Testis (tissue), 3 donors: ENCODE measurements around the gene EME1. TPM values are rescaled to one million over a fixed set of nuclear protein-coding genes. Genes with fewer than 3 reads are reported as not detected.

Experiments
- DNase-seq: peaks from one replicate; pipeline ENCODE4 v3.0.0-alpha.2; 2019
- H3K27ac ChIP-seq, 2 donors: fragments of 200-600 bp; sonication (generic); one replicate each; pipeline ENCODE4 v1.5.1; 2019
- H3K27me3 ChIP-seq: fragments of 200-600 bp; sonication (generic); one replicate; pipeline ENCODE4 v1.5.1; 2019
- H3K36me3 ChIP-seq: fragments of 200-600 bp; sonication (generic); one replicate; pipeline ENCODE4 v1.5.1; 2017; ENCODE audit warnings: low read depth; ENCODE audit errors: missing control alignments
- H3K4me1 ChIP-seq: fragments of 200-600 bp; sonication (generic); one replicate; pipeline ENCODE4 v1.5.1; 2019
- H3K4me3 ChIP-seq, 2 donors: fragments of 200-600 bp; sonication (generic); one replicate each; pipeline ENCODE4 v1.5.1; 2017 to 2019
- H3K9me3 ChIP-seq: fragments of 200-600 bp; sonication (generic); one replicate; pipeline ENCODE4 v1.5.1; 2017
- POLR2A ChIP-seq: fragments of 450-650 bp; IDR thresholded peaks from one replicate; pipeline ENCODE4 v1.6.1; 2017; ENCODE audit warnings: antibody characterized with exemption, mild to moderate bottlenecking, moderate library complexity
- WGBS, 2 donors: methylation state at CpG; one replicate each; pipeline ENCODE4 v1.1.5; 2018; 5-methylcytosine and 5-hydroxymethylcytosine counted together
- intact Hi-C: fragments of 100-400 bp; cut with DNase I; formaldehyde crosslinking; loops from one replicate; pipeline ENCODE4 v1.15.1; 2023; ENCODE audit warnings: low total_unique reads
- polyA plus RNA-seq: library from polyadenylated mRNA; stranded (reverse); fragments of 350-450 nt; fragmentation: Illumina TruSeq; extraction: RNeasy Lipid Tissue Mini Kit (QIAGEN cat#74804); gene quantifications from one replicate; pipeline ENCODE4 v1.2.3, GENCODE V29; 2014; ENCODE audit warnings: low read depth, low replicate concordance; ENCODE audit not compliant: insufficient read depth
- total RNA-seq, 2 donors: library from RNA; depleted of rRNA; stranded (reverse); fragments of >200 nt; gene quantifications; one replicate each; pipeline ENCODE4 v1.2.3, GENCODE V29; 2016
- TF ChIP-seq, protein P1 (sequence below), 3 experiments: fragments of 450-650 bp in 2 of 3; fragments of 200-600 bp in 1 of 3; sonication (generic) in 1 of 3; IDR thresholded peaks; one replicate each; pipeline ENCODE4 v1.5.1; 2016 to 2019; ENCODE audit warnings: antibody characterized with exemption in 3 of 3, mild to moderate bottlenecking in 2 of 3, moderate library complexity in 1 of 3

Gene EME1
- total and polyA plus RNA-seq, 3 donors from 2014 or later = 15.6 to 22.8 (median 19.3) TPM

GRCh38 chr17:50372222-50372757 lies 739 bp upstream of the EME1 start:
- no peaks in the 10 kb centered on the region for H3K36me3 ChIP-seq
- peaks cover 19% of the 10 kb centered on the region for H3K4me1 ChIP-seq
- H3K4me3 ChIP-seq = peak overlapping the region; percentile 68 to 84
- intact Hi-C loops = loop anchor here (10.0 kb wide), 1 partner anchor 103 kb away; the partner anchor contains the start of gene RSAD1
- TF ChIP-seq, protein P1, sequence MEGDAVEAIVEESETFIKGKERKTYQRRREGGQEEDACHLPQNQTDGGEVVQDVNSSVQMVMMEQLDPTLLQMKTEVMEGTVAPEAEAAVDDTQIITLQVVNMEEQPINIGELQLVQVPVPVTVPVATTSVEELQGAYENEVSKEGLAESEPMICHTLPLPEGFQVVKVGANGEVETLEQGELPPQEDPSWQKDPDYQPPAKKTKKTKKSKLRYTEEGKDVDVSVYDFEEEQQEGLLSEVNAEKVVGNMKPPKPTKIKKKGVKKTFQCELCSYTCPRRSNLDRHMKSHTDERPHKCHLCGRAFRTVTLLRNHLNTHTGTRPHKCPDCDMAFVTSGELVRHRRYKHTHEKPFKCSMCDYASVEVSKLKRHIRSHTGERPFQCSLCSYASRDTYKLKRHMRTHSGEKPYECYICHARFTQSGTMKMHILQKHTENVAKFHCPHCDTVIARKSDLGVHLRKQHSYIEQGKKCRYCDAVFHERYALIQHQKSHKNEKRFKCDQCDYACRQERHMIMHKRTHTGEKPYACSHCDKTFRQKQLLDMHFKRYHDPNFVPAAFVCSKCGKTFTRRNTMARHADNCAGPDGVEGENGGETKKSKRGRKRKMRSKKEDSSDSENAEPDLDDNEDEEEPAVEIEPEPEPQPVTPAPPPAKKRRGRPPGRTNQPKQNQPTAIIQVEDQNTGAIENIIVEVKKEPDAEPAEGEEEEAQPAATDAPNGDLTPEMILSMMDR (IDR thresholded peaks at IDR 0.05) = no peak
- TF ChIP-seq POLR2A = no peak
- WGBS, 2 donors = 5 to 13% methylated on average over 14 of the region's 14 CpGs
- H3K27ac ChIP-seq = peak overlapping the region; percentile 88 to 93
- no peaks in the 10 kb centered on the region for H3K9me3 ChIP-seq
- DNase-seq = no peak
- no peaks in the 10 kb centered on the region for H3K27me3 ChIP-seq

DNA sequence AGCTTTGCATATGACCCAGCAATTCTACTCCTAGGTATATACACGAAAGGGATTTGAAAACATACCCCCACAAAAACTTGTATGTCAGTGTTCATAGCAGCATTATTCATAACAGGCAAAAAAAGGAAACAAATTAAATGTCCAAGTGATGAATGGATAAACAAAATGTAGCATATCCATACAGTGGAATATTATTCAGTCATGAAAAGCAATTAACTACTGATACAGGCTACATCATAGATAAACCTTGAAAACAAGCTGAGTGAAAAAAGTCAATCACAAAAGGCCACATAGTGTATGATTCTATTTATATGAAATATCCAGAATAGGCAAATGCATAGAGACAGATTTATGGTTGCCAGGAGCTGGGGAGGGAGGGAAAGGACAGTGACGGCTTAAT lies 676 bp downstream of the EME1 start:
- 71 to 81% methylated on average over 2 of the region's 2 CpGs for WGBS, 2 donors
- Histone ChIP-seq H3K4me1 (peaks cover 19% of the 10 kb centered on the region), H3K9me3 (no peaks in the 10 kb centered on the region), H3K4me3 (no peak overlapping the region), H3K36me3 (no peaks in the 10 kb centered on the region), H3K27me3 (no peaks in the 10 kb centered on the region), H3K27ac (no peak overlapping the region)
- TF ChIP-seq, protein P1 (IDR thresholded peaks at IDR 0.05) = no peak
- TF ChIP-seq POLR2A = no peak
- intact Hi-C loops = loop anchor here (10.0 kb wide), 1 partner anchor 101 kb away; the partner anchor contains the start of gene RSAD1
- DNase-seq = no peak

DNA sequence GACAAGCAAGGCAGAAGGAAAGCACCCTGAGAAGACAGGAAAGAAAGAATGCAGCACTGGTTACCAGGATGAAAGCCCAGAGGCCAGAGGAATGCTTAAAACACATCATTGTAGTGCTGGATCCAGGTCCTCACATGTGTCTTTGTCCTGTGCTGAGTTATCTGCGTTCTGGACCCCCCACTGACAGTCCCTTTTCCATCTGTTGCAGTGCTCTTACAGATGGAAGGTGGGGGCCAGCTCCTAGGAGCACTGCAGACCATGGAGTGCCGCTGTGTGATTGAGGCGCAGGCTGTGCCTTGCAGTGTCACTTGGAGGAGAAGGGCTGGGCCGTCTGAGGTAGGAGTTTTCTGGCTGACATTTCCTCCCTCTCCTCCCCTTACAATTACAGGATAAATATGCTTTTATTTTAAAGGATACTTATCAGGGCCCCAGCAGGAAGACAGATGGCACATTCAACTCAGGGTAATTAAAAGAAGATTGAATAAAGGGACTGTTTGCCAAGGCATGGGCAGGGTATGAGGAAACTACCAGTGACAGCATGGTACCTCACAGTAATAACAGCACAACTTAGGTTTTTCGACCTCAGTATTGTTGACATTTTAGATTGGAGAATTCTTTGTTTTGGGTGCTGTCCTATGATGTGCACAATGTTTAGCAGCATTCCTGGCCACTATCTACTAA lies 3.0 kb downstream of the EME1 start:
- intact Hi-C loops = loop anchor here (10.0 kb wide), 1 partner anchor 99 kb away; the partner anchor contains the start of gene RSAD1
- WGBS, 2 donors = 69 to 74% methylated on average over 5 of the region's 5 CpGs
- Histone ChIP-seq H3K4me3 (no peak overlapping the region), H3K4me1 (peaks cover 19% of the 10 kb centered on the region), H3K36me3 (no peaks in the 10 kb centered on the region), H3K9me3 (no peaks in the 10 kb centered on the region), H3K27ac (no peak overlapping the region), H3K27me3 (no peaks in the 10 kb centered on the region)
- TF ChIP-seq POLR2A = no peak
- TF ChIP-seq, protein P1 (IDR thresholded peaks at IDR 0.05) = no peak
- DNase-seq = no peak

DNA sequence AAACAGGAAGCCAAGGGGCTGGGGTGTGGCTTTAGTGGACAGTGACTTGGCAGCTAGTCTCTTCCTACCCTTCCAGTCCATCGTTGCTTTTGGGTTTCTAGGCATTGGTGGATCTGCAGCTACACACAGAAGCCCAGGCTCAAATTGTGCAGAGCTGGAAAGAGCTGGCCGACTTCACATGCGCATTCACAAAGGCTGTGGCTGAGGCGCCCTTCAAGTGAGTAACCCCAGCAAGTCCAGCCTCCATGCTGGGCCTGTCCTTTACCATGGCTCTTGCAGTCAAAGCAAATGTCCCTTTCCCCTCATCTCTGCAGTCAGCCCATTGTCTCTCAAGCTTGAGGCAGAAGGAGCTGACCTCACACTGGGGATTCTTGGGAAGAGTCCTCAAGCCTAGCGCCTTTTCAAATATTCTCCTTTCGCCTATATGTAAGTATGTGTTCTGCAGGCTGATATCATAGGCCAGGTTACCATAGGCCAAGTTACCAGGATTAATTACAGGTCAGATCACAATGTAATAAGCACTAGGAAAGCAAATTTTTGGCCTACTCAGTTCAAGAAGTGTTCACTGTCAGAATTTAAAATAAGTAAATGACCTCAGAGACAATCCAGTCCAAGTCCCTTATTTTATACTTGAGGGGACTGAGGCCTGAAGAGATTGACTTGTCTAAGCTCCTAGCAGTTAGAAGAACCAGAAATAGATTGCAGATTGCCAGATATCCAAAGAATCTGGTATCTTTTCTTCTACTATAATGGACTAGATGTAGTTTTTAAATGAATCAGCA lies 6.5 kb downstream of the EME1 start:
- Histone ChIP-seq H3K9me3 (no peaks in the 10 kb centered on the region), H3K36me3 (no peaks in the 10 kb centered on the region), H3K4me3 (no peak overlapping the region), H3K4me1 (no peaks in the 10 kb centered on the region), H3K27ac (no peak overlapping the region), H3K27me3 (no peaks in the 10 kb centered on the region)
- 93 to 97% methylated on average over 6 of the region's 6 CpGs for whole genome bisulfite sequencing, 2 donors
- TF ChIP-seq POLR2A = no peak
- TF ChIP-seq, protein P1 (IDR thresholded peaks at IDR 0.05) = no peak
- intact Hi-C loops = loop anchor here (10.0 kb wide), 1 partner anchor 95 kb away; the partner anchor contains the start of gene RSAD1
- no peak for DNase-seq
